GM13977 (cell line): ENCODE results near the gene APLP1.

Source experiments
- DNase-seq: peaks from one replicate; pipeline ENCODE4 v3.0.0; 2012; ENCODE audit warnings: low spot score
- CTCF ChIP-seq: IDR thresholded peaks from 2 replicates; pipeline ENCODE4 v1.5.1; 2012; ENCODE audit warnings: mild to moderate bottlenecking, control low read depth; ENCODE audit not compliant: insufficient read depth; ENCODE audit errors: extremely low read depth, missing control alignments
- in situ Hi-C: fragments of 300-500 bp; cut with MboI; formaldehyde crosslinking; loops from one replicate; pipeline ENCODE4 v1.12.0; 2022; ENCODE audit warnings: low sequenced_read_pairs, low pct_unique_long_range_greater_than_20kb, mixed read lengths, inconsistent platforms; ENCODE audit not compliant: unreplicated experiment

Gene APLP1

GRCh38 chr19:35883882-35884281 lies 15.5 kb downstream of the APLP1 start:
- in situ Hi-C loops = no loop called here
- DNase-seq = no peak
- TF ChIP-seq CTCF = no peak

- no peak for DNase-seq
- TF ChIP-seq CTCF = no peak
- in situ Hi-C loops = loop anchor here (5.0 kb wide), 1 partner anchor 47 kb away; no protein-coding TSS in a partner anchor
Measured at GRCh38 chr19:35885225-35885738, 16.9 kb downstream of the APLP1 start.

- no peak for TF ChIP-seq CTCF
- no peak for DNase-seq
- in situ Hi-C loops = loop anchor here (5.0 kb wide), 1 partner anchor 46 kb away; no protein-coding TSS in a partner anchor
Measured at GRCh38 chr19:35885904-35886303, 17.5 kb downstream of the APLP1 start.

- TF ChIP-seq CTCF = no peak
- in situ Hi-C loops = loop anchor here (5.0 kb wide), 1 partner anchor 45 kb away; no protein-coding TSS in a partner anchor
Measured at GRCh38 chr19:35887197-35887596, 18.8 kb downstream of the APLP1 start.

GRCh38 chr19:35888398-35888797 lies 20.0 kb downstream of the APLP1 start:
- TF ChIP-seq CTCF = no peak
- DNase-seq = no peak
- in situ Hi-C loops = loop anchor here (5.0 kb wide), 1 partner anchor 44 kb away; no protein-coding TSS in a partner anchor

More at GRCh38 chr19:35887197-35887596, 18.8 kb downstream of the APLP1 start:
- DNase-seq = no peak

GRCh38 chr19:35889370-35890112 lies 21.2 kb downstream of the APLP1 start:
- DNase-seq = no peak
- no peak for TF ChIP-seq CTCF
- in situ Hi-C loops = loop anchor here (5.0 kb wide), 1 partner anchor 43 kb away; no protein-coding TSS in a partner anchor
